Nephron progenitor cell (in vitro differentiated cells): Measurements from ENCODE around the gene ATG4D.

ENCODE experiments used
- DNase-seq: peaks from one replicate; pipeline ENCODE4 v3.0.0; 2021
- H3K27ac Mint-ChIP-seq: 2 replicates; pipeline ENCODE4 v1.8.0; 2021; ENCODE audit warnings: mild to moderate bottlenecking, moderate library complexity, mixed read lengths
- H3K27me3 Mint-ChIP-seq: 2 replicates; pipeline ENCODE4 v1.8.0; 2021; ENCODE audit warnings: mild to moderate bottlenecking, low read depth, mixed read lengths; ENCODE audit not compliant: poor library complexity
- H3K36me3 Mint-ChIP-seq: 2 replicates; pipeline ENCODE4 v1.8.0; 2021; ENCODE audit warnings: low read depth, mixed read lengths
- H3K4me1 Mint-ChIP-seq: 2 replicates; pipeline ENCODE4 v1.8.0; 2021; ENCODE audit warnings: mixed read lengths
- H3K4me3 Mint-ChIP-seq: 2 replicates; pipeline ENCODE4 v1.8.0; 2021; ENCODE audit warnings: mild to moderate bottlenecking, moderate library complexity, mixed read lengths
- H3K9me3 Mint-ChIP-seq: 2 replicates; pipeline ENCODE4 v1.8.0; 2021; ENCODE audit warnings: mild to moderate bottlenecking, moderate library complexity, mixed read lengths
- CTCF ChIP-seq: fragments of 200-600 bp; sonication (generic); IDR thresholded peaks from 2 replicates; pipeline ENCODE4 v1.5.0; 2021; ENCODE audit warnings: antibody characterized with exemption

Gene ATG4D

GRCh38 chr19:10565567-10566407 is 22.1 kb downstream of the ATG4D start, which contains the start of gene KRI1:
Gene KRI1, minus strand, starts transcription at chr19:10566010. Its CDS starts 11 bp downstream, at chr19:10565999.
- peaks cover 18% of the 10 kb centered on the region for H3K27me3 Mint-ChIP-seq

DNA sequence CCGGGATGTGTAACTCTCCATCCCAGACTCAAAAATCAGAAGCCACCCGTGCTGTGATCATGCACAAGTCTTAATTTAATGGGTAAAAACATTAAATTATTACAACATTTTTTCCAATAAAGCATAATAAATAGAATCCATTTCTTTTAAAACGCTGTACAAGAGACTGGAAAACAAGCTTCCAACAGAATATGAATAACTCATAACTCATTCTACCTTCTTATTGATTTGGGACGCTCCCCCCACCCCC is 22.6 kb downstream of the ATG4D start:
- no peaks in the 10 kb centered on the region for H3K9me3 Mint-ChIP-seq
- peaks cover 18% of the 10 kb centered on the region for H3K27me3 Mint-ChIP-seq
- no peak for DNase-seq
- peaks cover 2% of the 10 kb centered on the region for H3K36me3 Mint-ChIP-seq
- H3K4me1 Mint-ChIP-seq, result peaks cover 51% of the 10 kb centered on the region
- no peak for TF ChIP-seq CTCF
- peak overlapping the region; percentile 12 for H3K27ac Mint-ChIP-seq
- peak overlapping the region; percentile 94 for H3K4me3 Mint-ChIP-seq

More at GRCh38 chr19:10565567-10566407, 22.1 kb downstream of the ATG4D start, which contains the start of gene KRI1:
- H3K4me3 Mint-ChIP-seq, result peak within 1 kb of the TSS; percentile 94
- H3K36me3 Mint-ChIP-seq, result peaks cover 7% of the 10 kb centered on the region
- peak; percentile 99 for DNase-seq
- H3K9me3 Mint-ChIP-seq, result no peaks in the 10 kb centered on the region
- TF ChIP-seq CTCF, result peak; percentile 45
- peaks cover 50% of the 10 kb centered on the region for H3K4me1 Mint-ChIP-seq
- H3K27ac Mint-ChIP-seq, result peak within 1 kb of the TSS; percentile 78

GRCh38 chr19:10566658-10567410 is 23.1 kb downstream of the ATG4D start:
- peak overlapping the region; percentile 94 for H3K4me3 Mint-ChIP-seq
- peak overlapping the region; percentile 12 for H3K27ac Mint-ChIP-seq
- no peak for DNase-seq
- peaks cover 18% of the 10 kb centered on the region for H3K27me3 Mint-ChIP-seq
- TF ChIP-seq CTCF, result no peak
- no peaks in the 10 kb centered on the region for H3K36me3 Mint-ChIP-seq
- H3K4me1 Mint-ChIP-seq, result peaks cover 51% of the 10 kb centered on the region
- no peaks in the 10 kb centered on the region for H3K9me3 Mint-ChIP-seq

DNA sequence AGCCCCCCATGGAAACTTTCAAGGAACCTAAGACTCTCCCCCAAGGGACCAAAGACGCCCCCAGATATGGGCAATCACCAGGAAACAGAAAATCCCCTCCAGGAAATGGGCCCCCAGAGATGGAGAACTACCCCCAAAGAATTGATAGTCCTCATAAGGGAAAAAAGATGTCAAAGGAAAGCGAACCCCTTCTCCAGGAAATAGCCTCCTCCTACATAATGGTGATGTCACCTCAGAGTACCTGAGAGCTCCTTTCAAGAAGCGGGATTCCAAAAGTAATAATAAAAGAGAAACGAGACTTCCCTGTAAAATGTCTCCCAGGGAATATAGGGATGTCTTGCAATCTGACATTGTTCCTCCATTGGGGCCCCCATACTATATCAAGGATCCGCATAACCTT is 24.0 kb downstream of the ATG4D start:
- peaks cover 18% of the 10 kb centered on the region for H3K27me3 Mint-ChIP-seq

GRCh38 chr19:10568062-10568825 is 24.5 kb downstream of the ATG4D start:
- Mint-ChIP-seq H3K9me3 (no peaks in the 10 kb centered on the region), H3K27ac (peak overlapping the region; percentile 29), H3K4me3 (peak overlapping the region; percentile 94), H3K27me3 (peaks cover 18% of the 10 kb centered on the region), H3K4me1 (peaks cover 59% of the 10 kb centered on the region), H3K36me3 (no peaks in the 10 kb centered on the region)
- no peak for TF ChIP-seq CTCF
- DNase-seq, result no peak

More for the DNA sequence above, 24.0 kb downstream of the ATG4D start:
- H3K4me3 Mint-ChIP-seq, result peak overlapping the region; percentile 94
- H3K36me3 Mint-ChIP-seq, result no peaks in the 10 kb centered on the region
- H3K27ac Mint-ChIP-seq, result peak overlapping the region; percentile 29
- no peak for TF ChIP-seq CTCF
- H3K4me1 Mint-ChIP-seq, result peaks cover 58% of the 10 kb centered on the region
- no peaks in the 10 kb centered on the region for H3K9me3 Mint-ChIP-seq
- DNase-seq, result no peak
